ENCODE measurements around the gene SYNCRIP.

GRCh38 chr6:85593438-85594196 is 49.1 kb downstream of the SYNCRIP start, which contains the start of gene SNX14:
- no peak for TF ChIP-seq ZFP1 (CRISPR knock-in tag; IDR thresholded peaks at IDR 0.05)
- no peak for TF ChIP-seq RBAK (CRISPR knock-in tag; IDR thresholded peaks at IDR 0.05)
- TF ChIP-seq SNAPC5 (CRISPR knock-in tag; IDR thresholded peaks at IDR 0.05; ENCODE audit: borderline replicate concordance), result no peak; the same call in 1 of the 2 replicates
- TF ChIP-seq SIN3A (IDR thresholded peaks at IDR 0.05; ENCODE audit: borderline replicate concordance, low read depth, low read length), result peak; percentile 91
- TF ChIP-seq FOXM1 (CRISPR knock-in tag; IDR thresholded peaks at IDR 0.05), result no peak
- peak; percentile 58; the same call in 1 of the 2 replicates for TF ChIP-seq ZBTB14 (CRISPR knock-in tag; IDR thresholded peaks at IDR 0.05)
- TF ChIP-seq ZSCAN25 (CRISPR knock-in tag; IDR thresholded peaks at IDR 0.05), result peak; percentile 62
- TF ChIP-seq NCOR1 (IDR thresholded peaks at IDR 0.05; ENCODE audit: borderline replicate concordance, low read length), result no peak

Data from HepG2 (cell line).